Measurements from ENCODE around the gene DBX1.
"Not testable (repeated sequence)": the region's sequence is repeated elsewhere in the genome, so short reads cannot be mapped to it uniquely, and the experiment has no call there.

Gene DBX1

GRCh38 chr11:20160425-20161229 lies at the start of gene DBX1:
DBX1 (minus strand) TSS chr11:20160475; CDS start chr11:20160324, 151 bp downstream.
- DNase-seq = no peak

GRCh38 chr11:20208622-20209111 lies 48.4 kb upstream of the DBX1 start:
- DNase-seq = no peak

GRCh38 chr11:20207781-20208621 lies 47.7 kb upstream of the DBX1 start:
- DNase-seq = no peak

DNA sequence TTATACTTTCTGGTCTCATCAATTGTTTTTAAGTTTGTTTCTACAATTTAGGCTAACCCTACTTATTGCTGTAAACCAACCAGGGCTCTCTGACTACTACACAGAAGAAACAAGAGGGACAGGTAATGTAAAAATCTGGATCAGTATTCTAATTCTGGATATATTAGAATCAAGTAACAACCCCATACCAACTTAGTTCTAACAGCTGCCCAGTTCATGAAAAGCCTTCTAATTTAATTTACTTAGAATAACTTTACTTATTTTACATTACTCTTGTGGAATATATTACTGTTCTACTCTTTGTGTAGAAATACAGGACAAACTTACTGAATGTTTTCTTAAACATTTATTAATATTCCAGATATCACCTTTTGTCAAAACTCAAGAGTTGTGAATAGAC lies 45.5 kb upstream of the DBX1 start:
- DNase-seq = no peak

- DNase-seq = no peak
Measured at GRCh38 chr11:20204681-20205080, 44.4 kb upstream of the DBX1 start.

GRCh38 chr11:20203831-20204230 lies 43.6 kb upstream of the DBX1 start:
- no peak for DNase-seq

DNA sequence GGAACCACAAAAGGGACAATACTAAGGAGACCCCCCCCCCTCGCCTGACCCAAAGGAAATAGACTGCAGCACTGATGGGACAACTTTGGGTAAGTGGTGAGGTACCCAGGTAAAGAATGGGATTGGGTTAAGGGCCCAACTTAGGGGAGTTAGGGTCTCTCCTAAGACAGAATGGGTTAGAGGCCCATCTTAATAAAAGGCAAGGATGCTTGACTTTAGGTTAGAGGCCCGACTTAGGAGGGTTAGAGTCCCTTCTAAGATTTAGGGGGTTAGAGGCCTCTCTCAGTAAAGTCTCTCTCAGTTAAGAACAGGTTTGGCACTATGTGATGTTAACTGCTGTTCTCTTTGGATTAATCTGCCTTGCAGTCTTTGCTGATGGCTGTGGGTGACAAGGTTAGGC lies 41.0 kb upstream of the DBX1 start:
- DNase-seq = no peak

GRCh38 chr11:20200331-20200955 lies 40.2 kb upstream of the DBX1 start:
- not testable (repeated sequence) for DNase-seq

- DNase-seq = no peak
Measured at GRCh38 chr11:20197881-20198280, 37.6 kb upstream of the DBX1 start.

- DNase-seq = no peak
Measured at GRCh38 chr11:20194470-20194869, 34.2 kb upstream of the DBX1 start.

DNA sequence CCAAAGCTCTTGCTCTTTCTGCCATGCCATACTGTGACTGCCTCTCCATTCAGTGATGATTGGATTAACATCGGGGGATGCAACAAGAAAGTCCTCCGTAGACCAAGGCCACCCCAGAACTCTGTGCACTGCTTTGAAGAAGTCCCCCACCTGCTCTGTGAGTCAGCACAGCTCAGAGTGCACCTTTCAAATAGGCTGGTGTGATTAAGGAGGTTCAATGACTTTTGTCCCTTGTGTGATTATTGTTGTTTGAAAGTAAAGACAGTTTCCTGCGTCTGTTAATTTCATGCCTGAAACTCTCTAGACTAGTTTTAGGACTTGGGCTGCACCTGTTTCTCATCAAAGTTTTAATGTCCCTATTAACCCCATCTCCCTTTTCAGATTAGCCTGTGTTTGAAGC lies 33.0 kb upstream of the DBX1 start:
- no peak for DNase-seq

- no peak for DNase-seq
Measured at GRCh38 chr11:20192641-20193040, 32.4 kb upstream of the DBX1 start.

GRCh38 chr11:20192151-20192550 lies 31.9 kb upstream of the DBX1 start:
- no peak for DNase-seq

- DNase-seq = no peak
Measured at GRCh38 chr11:20178976-20179375, 18.7 kb upstream of the DBX1 start.

DNA sequence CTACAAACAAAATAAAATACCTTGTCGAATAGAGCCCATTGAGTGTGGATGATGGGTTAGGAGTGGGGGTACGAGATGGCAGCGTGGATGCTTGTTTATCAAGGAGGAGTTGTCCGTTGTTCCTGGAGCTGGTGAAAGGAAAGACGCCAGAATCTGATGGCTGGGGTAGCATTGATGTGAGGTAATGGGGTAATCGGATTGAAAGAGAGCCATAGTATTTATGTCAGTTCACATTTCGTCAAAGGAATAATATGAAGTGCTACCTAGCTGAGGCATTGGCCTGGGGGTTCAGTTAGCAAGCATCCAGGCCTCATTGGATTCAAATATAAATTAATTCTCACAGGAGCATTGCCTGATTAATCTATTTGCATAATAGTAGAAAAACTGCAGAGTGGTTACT lies 16.9 kb upstream of the DBX1 start:
- no peak for DNase-seq

GRCh38 chr11:20172721-20173447 lies 12.6 kb upstream of the DBX1 start:
- no peak for DNase-seq

DNA sequence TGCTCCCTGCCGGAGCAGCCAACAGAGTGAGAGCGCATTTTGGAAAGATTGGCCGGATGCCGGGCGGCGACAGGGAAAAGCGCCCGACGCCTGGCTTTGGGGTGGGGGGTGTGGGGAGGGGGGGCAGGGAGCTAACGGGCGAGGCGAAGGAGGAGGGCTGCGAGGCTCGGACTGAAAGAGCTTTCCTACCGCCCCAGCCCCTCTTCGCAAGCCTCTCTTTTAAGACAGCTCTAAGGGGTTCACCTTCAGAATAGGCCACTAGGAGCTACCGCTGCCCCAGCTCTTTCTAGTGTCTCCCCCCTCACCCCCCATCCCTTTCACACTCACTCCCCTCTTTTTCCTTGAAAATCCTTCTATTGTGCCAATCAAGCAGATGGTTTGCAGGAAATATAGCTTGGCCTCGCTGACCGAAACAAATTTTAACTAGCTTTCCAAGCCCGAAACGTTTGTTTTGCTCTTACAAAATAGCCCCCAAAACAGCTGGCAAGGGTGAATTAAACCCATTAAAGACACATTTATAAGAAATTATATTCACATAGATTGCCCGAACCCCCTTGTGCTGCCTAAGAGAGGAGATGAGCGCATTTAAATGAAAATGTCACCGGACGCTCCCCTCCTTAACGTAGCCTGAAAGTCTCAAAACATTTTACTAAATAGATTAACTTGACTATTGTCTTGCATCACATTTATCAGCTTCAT lies 3.7 kb upstream of the DBX1 start:
- DNase-seq = no peak

GRCh38 chr11:20162824-20163782 lies 2.8 kb upstream of the DBX1 start:
- no peak for DNase-seq

GRCh38 chr11:20161923-20162744 lies 1.9 kb upstream of the DBX1 start:
- DNase-seq = no peak
